NCI-H748 (cell line): ENCODE results near the gene FOXK2.

Experiments
- DNase-seq: peaks from one replicate; lab custom pipeline; 2025; ENCODE audit not compliant: unreplicated experiment; lab: John Stamatoyannopoulos, UW

The FOXK2 gene

DNA sequence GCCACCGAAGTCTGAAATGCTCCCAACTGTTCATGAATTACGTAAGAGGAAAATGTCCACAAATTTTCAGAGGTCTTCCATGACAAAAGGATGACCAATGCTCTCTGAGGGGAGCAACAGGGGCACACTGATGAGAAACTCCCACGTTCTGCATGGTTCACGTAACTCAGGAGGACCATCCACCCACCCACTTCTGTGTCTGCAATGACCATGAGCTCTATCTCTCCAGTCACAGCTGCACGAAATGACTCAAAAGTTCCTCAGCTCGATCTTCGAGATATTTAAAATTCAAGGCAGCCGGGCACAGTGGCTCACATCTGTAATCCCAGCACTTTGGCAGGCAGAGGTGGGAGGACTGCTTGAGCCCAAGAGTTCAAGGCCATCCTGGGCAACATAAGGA is 112.9 kb downstream of the FOXK2 start:
- no peak for DNase-seq

DNA sequence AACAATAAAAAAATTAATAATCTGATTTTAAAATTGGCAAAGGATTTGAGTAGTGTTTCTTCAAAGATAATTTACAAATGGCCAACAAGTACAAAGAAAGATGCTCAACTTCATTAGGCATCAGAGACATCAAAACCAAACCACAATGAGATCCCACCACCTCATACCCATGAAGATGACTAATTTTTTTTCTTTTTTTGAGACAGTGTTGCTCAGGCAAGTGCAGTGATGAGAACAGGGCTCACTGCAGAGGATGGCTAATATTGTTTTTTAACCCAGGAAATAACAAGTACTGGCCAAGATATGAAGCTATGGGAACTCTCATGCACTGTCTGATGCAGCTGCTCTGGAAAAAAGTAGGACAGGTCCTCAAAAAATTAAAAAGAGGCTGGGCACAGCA is 113.8 kb downstream of the FOXK2 start:
- no peak for DNase-seq

DNA sequence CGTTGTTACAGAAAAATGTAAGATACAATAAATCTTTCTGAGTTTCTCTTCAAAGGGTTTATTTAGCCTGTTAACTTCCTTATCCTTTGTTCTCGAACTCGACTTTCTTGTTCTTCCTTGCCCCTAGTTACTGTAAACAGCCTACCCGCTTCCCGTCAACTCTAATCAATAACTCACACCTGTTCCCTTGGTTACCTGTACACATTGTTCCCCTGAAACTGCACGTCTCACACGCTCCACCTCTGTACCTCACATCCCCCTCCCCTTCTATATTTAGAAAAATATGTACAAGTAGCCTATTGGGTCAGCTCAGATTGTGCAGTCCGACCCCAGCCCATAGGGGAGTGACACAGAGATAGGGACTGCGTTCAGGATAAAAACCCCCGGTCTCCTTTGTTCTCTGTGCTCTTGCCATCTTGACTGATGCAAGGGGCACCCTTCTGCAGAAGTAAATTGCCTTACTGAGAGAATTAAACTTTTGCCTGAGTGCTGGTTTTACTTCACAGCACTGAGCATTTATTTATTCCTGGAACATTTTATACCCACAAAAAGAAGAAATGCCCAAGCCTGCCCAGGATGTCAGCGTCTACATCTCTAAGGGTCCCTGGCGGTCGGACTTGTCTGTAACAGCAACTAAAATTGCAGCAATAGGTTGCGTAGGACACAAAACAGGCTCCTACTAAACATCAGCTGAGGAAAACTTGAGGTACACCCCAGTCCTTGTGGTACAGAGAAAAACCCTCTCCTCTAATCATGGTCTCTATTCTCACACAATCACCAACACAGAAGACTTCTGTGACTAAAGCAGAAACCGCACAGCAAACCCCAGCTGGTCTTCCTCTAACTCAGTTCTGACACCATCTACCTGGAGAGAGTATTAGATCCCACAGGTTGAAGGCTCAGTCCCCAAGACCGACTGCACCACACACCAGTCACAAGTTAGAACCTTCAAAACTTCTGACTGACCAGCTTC is 117.4 kb downstream of the FOXK2 start:
- DNase-seq, result peak; percentile 97

DNA sequence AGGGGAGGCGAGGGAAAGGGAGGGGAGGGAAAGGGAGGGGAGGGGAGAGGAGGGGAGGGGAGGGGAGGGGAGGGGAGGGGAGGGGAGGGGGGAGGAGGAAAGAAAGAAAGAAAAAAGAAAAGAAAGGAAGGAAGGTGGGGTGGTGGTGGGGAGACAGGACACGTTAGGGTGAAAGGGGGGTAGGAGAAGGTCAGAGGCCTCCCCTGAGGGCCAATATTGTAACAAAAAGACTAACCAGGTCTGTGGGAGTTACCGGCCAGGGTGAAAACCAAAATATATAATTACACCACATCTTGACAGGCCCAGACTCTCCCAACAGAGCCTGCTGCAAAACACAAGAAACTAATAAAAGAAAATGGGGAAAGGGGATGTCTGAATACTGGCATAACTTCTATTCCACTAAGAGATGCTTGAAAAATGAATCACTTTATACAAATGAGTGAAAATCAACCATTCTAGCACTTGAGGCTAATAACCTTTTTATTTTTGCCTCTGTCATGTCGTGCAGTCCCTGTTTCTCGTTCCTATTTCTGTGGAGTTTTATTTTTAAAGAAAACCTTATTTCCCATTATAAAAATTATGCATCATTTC is 118.7 kb downstream of the FOXK2 start:
- no peak for DNase-seq

DNA sequence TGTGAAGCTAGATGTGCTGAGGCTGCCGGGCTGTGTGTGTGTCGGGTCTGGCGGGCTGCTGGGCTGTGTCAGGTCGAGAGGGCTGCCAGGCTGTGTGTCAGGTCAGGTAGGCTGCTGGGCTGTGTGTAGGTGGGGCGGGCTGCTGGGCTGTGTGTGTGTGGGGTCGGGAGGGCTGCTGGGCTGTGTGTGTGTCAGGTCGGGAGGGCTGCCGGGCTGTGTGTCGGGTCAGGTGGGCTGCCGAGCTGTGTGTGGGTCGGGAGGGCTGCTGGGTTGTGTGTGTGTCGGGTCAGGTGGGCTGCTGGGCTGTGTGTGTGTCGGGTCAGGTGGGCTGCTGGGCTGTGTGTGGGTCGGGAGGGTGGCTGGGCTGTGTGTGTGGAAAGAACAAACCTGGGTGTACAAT is 120.1 kb downstream of the FOXK2 start:
- no peak for DNase-seq

DNA sequence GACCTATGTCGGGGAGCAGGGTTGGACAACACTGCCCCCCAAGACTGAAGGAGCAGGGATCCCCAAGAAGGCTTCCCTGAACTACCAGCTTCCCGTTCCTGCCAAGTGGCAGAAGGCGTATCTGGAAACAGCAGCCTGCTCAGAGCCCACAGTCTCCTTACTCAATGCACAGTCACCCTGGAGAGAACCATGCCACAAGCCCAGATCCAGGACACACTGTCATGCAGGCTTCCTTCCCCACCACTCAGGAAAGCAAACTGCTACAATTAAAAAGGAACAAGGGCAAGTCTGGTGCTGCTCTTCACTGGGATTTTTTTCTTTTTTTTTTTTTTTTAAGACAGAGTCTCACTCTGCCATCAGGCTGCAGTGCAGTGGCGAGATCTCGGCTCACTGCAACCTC is 120.5 kb downstream of the FOXK2 start:
- no peak for DNase-seq

DNA sequence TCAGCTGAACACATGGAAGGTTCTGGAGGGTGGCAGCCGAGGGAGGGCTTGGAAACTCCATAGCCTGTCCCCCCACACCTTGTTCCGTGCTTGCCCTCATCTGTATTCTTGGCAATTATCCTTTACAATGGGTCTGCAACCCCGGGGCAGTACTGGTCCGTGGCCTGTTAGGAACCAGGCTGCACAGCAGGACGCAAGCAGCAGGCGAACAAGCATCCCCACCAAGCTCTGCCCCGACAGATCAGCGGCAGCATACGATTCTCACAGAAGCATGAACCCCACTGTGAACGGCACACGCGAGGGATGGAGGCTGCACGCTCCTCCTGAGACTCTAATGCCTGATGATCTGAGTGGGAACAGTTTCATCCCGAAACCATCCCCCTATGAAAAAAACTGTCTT is 122.5 kb downstream of the FOXK2 start:
- no peak for DNase-seq

DNA sequence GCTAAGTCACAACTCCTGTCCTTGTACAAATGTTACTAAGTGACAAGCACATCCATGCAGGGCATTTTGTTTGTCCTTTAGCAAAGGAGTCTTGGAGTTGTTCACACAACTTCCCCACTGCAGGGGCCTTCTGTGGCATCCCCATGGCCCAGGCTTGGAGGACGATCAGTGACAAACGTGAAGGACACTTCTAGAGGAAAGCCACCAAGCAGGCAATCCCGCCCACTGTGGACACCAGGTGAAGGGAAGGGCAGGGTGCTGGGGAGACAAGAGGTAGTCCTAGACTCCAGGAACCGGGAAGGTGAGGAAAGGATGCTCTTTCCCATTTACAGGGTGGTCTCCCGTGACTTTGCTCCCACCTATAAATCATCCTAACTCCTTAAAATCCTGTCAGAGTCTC is 124.6 kb downstream of the FOXK2 start:
- no peak for DNase-seq

DNA sequence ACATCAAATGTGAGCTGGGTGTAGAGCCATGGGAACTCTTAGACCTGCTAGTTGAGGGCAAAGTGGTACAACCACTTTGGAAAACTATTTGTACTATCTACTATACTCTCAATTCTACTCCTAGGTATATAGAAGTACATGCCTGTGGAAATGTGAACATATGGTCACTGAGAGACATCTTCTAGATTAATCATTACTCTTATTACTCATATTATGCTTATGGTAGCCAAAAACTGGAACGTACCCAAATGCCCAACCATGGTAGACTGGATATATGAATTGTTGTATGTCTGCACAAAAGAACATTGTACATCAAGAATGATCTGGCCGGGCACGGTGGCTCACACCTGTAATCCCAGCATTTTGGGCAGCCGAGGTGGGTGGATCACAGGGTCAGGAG is 126.0 kb downstream of the FOXK2 start:
- no peak for DNase-seq

DNA sequence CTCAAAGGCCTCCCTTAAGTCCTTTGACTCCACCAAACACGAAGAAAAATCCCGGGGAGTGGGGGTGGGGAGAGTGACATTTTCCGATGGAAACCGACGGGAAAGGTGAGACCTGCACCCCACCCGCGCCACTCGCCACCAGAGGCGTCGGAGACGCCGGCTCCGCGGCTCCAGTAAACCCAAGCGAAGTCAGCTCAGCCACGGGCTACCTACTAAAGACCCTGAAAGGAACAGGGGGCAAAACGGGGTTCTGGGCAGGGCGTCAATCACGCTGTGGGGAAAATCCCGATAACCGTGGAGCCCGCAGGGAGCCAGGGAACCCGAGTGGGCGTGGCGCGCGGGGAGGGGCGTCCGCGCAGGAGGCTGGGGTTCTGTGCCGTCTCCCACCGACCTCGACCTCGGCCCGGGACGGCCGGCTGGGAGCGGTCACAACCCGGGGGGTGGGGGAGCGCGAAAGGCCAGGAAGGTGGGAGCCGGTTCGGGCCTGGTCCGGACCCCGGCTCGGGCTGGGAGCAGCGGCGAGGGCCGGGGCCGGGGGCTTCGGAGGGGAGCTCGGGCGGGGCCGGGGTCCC is 128.1 kb downstream of the FOXK2 start:
- DNase-seq, result peak; percentile 37

DNA sequence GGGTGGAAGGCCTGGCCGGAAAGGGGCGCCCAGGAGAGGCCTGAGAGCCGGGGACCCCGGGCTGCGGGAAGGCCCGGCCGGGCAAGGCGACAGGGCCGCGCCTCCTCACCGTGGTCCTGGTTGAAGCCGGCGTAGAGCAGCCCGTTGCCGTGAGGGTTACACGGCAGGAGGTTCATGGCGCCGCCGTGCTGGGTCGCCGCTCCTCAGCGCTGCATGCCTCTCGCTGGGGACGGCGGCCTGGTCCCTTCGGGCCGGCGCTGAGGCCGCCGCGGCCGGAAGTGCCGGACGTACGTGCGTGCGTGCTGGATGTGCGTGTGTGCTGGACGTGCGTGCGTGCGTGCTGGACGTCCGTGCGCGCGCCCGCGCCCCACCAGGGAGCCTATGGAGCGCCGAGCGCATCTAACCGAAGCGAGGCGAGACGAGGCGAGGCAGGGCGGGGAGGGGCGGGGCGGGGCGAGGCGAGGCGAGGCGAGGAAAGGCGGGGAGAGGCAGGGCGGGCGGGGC is 128.7 kb downstream of the FOXK2 start, which contains the start of gene WDR45B:
Gene WDR45B (minus strand): TSS at position 280 of the 504 bp plus-strand sequence. CDS start 104 bp downstream, at position 176.
- peak; percentile 98 for DNase-seq

DNA sequence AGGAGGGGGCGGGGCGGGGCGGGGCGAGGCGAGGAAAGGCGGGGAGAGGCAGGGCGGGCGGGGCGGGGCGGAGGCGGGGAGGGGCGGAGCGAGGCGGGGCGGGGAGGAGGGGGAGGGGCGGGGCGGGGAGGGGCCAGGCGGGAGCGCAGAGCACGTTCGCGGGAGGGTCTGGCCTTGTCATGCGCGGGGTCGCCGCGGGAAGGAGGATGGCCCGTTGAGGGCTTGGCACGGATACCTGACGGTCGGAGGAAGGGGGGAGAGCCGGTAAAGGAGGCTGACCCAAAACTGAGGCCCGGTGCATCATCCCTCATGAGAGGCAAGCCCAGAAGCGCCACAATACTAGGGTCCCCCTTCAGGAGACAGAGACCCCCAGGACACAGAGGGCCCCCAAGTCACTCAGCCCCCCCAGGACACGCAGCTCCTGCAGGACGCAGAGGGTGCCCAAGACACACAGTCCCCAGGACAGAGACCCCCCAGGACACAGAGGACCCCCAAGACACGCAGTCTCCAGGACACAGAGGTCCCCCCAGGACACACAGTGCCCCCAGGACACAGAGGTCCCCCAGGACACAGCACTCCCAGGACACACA is 129.3 kb downstream of the FOXK2 start:
- DNase-seq, result peak; percentile 68

DNA sequence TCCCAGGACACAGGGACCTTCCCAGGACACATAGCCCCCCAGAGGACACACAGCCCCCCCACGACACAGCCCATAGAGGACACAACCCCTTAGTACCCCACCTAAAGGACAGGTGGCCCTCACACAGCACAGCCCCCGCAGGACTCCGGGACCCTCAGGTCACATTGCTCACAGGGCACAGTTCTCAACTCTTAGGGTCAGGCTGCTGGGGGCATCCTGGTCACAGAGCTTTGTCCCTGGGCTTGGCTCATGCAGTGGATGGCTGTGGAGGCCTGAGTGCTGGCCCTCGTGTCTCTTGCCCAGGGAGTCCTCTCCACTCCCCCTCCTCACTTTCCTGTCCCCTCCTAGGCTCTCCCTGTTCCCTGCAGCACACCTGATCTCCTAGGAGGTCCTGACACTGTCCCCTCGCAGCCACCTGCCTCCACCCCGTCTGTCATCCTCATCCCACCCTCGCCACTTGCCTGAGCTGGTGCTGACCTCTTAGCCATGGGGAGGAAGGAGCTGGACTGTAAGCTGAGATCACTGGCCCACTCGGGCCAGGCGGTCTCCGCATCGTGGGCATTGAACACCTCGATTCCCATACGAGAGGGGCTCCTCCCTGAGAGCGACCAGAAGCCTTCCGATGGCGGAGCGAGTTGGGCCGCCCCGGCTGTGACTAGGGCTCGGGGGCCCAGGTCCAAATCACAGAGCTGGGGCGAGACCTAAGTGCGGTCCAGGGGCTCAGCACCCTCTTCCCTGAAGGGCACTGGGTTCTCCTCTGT is 130.1 kb downstream of the FOXK2 start:
- DNase-seq, result no peak

DNA sequence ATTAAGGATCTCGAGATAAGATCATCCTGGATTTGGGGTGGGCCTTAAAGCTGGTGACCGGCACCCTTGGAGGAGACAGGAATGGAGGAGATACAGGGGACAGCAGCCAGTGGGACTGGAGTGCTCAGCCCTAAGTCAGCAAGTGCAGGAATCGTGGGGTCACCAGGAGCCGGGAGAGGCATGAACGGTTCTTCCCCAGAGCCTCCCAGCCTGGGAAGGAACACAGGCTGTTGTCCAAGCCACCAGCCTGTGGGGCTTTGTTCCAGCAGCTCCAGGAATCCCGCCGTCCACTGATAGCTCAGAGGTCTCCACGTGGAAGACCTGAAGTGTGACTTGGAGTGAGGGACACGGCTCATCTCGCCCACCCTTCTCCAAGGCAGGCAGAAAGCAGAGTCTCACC is 131.2 kb downstream of the FOXK2 start:
- no peak for DNase-seq

DNA sequence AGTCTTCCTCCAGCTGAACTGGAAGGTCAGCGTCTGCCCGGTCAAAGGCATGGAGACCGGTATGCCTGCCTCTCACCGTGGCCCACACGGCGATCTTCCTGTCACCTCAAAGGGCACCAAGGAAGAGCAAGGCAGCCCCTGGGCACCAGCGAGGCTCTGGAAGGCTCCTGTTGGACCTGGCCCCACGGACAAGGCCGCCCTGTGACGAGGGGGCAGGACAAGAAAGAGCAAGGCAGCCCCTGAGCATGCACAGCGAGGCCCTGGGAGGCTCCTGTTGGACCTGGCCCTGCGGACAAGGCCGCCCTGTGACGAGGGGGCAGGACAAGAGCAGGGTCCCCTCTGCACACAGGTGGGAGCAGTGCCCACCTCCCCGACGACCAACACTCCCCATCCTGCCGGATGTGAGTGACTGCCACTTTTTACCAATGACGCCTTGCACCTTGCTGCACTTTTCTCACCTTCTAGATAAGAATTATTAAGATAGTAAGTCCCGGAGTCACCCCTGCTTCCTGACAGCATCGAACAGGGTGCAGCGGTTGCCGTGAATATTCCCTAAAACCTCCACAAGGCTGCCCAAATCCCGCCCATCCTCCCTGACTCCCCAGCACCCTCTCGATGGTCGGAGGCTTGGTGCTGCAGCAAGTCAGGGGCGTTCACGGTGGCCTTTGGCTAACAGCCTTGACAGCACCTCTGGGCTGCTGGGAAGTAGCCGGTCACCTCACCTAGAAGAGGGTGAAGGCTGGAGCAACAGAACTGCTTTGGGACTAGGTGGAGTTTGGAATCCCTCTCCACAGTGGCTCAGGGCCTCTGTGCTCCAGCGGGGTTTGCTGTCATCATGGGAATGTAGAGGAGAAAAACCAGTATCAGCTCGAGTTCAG is 134.4 kb downstream of the FOXK2 start:
- DNase-seq, result no peak
